IPS DF 4.7 (cell line): ENCODE data around the gene MEIOSIN.
"Not testable (repeated sequence)": the region's sequence is repeated elsewhere in the genome, so short reads cannot be mapped to it uniquely, and the experiment has no call there.

ENCODE experiments used
- DNase-seq: peaks from one replicate; pipeline ENCODE4 v3.0.0-alpha.2; 2013; ENCODE audit warnings: low spot score; ENCODE audit errors: extremely low read depth

MEIOSIN gene, protein sequence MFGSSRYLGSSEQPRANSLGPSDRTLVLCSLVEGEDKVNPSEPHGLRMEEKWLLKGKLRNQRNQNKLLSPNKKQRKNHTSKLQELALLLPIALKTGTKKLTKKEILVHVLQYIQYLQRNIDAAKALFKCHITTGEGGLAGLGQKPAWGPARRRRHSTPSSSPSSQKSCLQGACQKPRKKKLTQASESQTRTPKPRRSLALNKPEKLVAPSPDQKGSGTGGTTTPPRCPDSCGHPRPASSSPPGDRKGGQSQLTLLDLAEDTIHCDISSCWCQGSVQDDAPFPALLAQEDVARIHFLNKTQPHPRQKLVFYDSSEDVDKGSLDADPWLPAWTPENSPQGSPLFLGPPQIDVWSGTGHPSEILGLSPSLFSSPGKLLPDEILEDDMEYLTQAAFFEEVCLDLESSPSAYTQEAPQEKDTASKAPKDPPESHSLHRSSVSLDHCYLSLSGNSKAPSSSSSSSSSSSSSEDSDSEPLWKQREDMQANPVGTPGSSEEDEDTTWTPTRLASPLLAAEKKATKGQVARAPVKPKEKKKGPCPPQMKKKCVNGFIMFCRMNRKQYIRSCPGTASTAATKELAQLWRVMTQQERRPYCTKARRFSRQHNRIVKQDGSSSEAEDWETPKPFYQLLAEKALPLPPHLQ

DNA sequence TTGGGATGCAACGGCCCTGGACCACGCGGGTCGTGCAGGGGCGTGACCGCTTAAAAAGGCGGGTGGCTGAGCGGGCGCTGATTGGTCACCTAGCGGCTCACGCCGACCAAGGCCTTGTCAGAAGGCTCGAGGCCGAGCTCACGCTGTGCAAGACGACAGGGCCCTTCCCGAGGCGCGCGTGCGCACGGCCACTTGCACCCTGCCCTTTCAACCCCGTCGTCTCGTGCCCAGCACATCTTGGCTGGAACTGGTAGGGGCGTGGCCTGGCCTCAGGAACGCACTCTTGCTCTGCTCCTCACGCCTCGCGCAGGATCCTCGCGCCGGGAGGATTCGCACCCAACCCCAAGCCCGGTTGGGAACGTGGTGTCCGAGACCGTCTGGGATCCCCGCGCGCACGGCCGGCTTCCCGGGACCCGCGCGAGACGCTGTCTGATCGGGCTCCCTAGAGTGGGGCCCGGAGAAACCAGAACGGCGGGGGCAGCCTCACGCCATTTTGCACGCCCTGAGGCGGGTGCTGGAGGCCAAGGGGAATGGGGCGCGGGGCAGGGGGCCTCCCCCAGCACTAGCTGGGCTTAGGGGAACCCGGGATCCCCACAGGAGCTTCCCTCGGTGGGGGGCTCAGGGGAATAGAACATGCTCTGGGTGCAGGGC, at the start of gene MEIOSIN:
MEIOSIN (plus strand) TSS at position 280 of the 651 bp plus-strand sequence. CDS start 1,938 bp downstream, outside the sequence.
- DNase-seq, result no peak

DNA sequence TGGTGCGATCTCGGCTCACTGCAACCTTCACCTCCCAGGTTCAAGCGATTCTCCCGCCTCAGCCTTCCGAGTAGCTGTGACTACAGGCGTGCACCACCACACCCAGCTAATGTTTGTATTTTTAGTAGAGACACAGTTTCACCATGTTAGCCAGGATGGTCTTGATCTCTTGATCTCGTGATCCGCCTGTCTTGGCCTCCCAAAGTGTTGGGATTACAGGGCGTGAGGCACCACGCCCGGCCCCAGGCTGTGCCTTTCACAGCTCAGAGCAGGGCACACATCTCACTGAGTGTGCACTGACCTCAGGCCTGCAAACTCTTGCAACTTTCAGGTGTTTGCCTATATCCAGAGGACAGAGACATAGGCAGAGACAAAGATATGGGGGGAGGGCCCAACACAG, 48.2 kb upstream of the MEIOSIN start:
- not testable (repeated sequence) for DNase-seq

DNA sequence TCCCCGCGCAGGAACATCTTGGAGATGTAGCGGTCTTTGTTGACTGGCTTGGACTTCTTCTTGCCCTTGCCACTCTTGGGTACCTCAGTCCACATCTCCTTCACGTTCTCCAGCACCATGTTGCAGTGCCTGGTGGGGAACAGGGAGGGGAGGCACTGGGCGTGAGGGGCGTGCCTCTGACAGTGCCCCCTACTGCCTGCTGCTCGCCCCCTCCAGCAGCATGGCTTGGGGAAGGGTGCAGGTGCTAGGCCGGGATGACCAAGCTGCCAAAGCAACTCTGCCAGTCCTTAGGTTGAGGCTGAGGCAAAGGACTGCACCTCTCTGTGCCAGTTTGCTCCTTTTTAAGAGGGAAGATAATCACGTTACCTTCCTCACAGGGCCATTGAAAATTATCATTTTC, 45.6 kb upstream of the MEIOSIN start:
- no peak for DNase-seq

DNA sequence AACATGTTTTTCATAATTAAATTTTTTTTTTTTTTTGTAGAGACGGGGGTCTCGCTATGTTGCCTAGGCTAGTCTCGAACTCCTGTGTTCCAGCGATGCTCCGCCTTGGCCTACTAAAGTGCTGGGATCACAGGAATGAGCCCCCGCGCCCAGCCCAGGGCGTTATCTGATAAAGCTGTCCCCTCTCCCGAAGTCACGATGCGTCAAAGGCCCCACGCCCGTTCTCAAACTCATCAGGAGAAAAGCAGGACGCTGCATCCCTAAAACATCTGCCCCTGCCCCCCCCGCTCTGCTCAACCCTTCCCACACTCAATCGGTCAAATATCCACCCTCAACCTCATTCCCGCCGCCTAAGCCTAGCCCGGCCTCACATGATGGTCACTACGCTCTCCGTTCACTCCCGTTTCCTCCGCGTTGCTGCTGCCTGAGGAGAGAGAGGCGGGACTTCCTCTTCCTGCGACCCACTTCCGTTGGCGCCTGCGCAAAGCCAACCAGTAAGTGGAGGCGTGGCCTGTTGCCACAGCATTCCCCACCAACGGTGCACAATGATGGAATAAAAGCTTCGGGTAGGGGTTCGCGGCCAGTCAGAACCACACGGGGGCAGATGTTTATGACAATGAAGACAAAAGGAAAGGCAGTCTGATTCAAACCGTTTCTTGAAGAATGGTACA, 41.6 kb upstream of the MEIOSIN start, which contains the start of gene SNRPD2:
SNRPD2 (minus strand) TSS at position 438 of the 671 bp plus-strand sequence; CDS start at position 373, 65 bp downstream.
- DNase-seq, result no peak

DNA sequence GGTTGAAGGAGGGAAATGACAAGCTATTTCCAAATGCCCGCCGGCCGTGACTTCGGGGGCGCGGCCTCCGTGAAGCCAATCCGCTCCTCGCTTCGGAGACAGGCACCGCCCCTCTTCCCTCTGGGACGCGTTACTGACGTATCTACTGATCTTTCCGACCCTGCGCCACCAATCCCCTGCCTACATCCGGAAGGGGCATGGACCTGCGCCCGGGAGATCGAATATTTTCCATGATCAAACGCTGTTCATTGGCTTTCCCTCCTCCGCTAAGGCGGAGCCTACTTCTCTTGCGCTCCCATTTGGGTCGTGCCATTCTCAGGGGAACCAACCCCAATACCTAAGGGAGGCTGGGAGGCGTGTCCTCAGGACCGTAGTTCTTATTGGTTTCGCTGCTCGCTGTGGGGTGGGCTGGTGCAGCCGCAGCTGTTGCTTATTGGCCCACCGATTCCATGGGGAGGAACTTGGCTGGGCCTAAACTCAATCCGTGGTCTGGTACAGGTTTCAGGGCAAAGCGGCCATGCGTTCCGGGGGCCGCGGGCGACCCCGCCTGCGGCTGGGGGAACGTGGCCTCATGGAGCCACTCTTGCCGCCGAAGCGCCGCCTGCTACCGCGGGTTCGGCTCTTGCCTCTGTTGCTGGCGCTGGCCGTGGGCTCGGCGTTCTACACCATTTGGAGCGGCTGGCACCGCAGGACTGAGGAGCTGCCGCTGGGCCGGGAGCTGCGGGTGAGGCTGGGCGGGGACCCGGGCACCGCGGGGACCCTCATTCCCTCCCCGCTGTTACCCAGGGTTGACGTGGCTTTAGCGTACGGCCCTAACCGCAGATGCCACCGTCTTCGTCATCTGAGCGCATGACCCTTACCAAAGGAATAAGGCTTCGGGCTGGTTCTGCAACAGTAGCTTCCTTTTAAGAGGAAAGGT, 40.8 kb upstream of the MEIOSIN start, which contains the start of gene QPCTL:
QPCTL (plus strand) TSS at position 480 of the 919 bp plus-strand sequence; CDS start at position 518, 38 bp downstream.
- peak; percentile 99 for DNase-seq

DNA sequence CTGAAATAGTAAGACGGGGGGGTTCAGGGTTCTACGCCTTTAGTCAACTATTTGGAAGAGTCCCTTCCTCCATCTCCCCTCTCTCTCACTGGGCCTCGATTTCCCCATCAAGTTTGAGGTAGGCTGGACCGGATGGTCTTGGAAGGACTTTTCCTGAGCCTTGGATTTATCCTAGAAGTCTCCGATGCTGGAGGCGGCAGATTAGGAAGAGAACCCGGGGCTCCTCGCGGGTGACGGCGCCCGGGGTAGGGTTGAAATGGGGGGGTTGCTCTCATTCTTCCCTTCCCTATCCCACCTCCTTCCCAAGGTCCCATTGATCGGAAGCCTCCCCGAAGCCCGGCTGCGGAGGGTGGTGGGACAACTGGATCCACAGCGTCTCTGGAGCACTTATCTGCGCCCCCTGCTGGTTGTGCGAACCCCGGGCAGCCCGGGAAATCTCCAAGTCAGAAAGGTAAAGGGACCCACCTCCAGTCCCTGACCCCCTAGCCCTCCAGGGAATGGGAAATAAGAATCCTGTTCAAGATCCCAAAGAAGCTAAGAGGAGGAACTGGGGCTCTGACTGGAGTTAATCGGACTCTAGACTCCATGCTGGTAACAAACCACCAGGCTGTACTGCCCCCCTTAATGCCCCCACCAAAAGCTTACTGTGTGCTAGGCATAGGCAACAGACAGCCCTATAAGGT, 40.0 kb upstream of the MEIOSIN start:
- DNase-seq, result no peak

DNA sequence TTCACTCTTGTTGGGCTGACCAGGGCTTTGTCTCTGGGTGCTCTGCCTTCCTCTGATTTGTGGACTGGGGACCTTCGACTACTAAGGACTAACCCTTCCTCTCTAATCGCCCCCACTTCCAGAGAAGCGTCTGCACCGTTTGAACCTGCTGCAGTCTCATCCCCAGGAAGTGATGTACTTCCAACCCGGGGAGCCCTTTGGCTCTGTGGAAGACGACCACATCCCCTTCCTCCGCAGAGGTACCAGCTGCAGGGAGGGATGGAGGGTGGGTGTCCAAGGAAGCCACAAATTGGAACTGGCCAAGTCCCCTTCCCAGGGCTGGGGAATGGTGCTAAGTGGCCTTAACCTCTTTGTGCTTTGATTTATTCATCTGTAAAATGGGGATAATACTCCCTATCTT, 31.6 kb upstream of the MEIOSIN start:
- DNase-seq, result no peak

DNA sequence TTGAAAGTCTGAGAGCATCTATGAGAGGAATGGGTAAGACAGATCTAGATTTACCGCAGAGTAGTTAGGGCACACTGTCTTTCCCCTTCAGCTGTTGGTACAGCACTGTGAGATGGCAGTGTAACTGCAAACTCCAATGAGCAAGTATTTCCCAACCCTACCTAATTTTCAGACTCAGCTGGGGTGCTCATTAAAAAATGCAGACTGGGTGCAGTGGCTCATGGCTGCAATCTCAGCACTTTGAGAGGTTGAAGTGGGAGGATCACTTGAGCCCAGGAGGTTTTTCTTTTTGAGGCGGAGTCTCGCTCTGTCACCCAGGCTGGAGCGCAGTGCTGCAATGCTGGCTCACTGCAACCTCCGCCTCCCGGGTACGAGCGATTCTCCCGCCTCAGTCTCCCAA, 28.1 kb upstream of the MEIOSIN start:
- no peak for DNase-seq

DNA sequence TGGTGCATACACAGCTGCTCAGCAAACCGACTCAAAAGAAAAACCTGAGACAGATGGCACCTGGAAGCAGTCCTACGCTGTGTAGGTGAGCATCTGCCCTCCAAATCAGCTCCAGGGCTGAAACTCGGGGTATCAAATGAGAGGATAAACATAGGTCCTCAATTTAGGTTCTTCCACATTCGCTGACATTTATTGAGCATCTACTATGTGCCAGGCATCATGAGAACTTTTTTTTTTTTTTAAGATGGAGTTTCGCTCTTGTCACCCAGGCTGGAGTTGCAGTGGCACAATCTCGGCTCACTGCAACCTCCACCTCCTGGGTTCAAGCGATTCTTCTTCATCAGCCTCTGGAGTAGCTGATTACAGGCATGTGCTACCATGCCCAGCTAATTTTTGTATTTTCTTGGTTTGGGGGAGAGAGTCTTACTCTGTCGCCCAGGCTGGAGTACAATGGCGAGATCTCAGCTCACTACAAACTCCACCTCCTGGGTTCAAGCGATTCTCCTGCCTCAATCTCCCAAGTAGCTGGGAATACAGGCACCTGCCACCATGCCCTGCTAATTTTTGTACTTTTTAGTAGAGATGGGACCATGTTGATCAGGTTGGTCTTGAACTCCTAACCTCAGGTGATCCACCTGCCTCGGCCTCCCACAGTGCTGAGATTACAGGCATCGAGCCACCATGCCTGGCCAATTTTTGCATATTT, 27.4 kb upstream of the MEIOSIN start:
- DNase-seq, result no peak

DNA sequence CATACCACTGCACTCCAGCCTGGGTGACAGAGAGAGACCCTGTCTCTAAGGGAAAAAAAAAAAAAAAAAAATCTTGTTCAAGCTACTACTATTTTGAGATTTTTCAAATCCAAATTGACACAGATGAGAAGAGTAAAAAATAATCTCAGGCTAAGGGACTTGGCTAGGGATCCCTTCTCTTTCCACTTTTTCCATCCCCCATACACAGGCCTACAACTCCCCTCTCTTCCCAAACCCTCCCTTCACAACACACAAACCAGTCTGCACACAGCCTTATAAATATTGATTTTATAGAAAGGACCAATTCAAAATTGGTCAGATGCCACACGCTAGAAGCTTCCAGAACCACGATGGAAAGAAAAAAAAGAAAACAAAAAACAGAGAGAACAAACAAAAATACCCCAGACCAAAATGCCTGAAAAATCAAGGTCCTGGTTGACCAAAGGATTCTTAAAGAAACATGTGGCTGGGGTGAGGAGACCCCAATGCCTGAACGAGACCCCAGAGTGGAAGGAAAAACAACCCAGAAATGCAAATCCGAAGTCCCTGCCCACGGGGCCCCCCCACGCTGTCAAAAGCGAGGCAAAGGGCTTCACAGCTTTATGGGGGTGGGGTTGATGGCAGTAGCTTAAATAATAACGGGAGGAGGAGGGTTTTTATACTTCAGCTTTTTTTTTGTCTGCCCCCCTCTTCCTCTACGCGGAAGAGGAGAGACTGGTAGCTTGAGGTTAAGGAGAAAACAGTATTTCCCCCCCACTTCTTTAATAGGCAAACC, 22.7 kb upstream of the MEIOSIN start:
- no peak for DNase-seq

DNA sequence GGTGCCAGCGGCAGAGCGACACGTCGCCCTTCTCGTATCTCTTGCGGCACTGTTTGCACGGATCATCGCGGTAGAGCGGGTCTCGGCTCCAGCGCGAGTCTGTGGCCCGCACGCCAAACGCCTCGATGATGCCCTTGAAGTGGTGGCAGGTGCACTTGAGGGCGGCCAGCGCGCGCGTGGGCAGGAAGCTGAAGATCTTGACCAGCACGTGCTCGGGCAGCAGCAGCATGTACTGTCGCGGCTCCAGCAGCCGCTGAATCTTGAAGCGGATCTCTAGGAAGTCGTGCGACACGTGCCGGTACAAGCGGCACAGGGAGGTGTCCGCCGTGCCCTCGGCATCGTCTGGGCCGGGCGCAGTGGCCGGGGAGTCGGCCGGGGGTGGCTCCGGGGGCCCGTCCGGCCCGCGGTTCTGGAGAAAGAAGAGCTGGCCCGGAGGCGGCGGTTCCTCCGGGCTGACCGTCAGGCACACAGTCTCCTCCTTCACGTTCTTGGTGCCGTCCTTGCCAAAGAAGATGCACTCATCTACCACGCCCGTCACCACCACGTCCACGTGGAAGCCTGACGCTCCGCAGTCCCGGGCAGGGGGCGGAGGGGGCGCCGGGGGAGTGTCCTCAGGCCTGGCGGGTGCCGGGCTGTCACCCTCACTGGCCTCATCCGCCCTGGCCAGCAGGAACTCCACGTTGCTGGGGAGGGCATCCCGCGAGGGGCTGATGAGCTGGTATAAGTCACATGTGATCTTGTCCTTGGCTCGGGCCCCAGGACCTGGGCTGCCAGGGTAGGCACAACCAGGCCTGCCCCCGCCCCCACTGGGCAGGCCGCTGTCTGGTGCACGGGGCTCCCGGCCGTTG, 21.2 kb upstream of the MEIOSIN start:
- DNase-seq, result no peak

DNA sequence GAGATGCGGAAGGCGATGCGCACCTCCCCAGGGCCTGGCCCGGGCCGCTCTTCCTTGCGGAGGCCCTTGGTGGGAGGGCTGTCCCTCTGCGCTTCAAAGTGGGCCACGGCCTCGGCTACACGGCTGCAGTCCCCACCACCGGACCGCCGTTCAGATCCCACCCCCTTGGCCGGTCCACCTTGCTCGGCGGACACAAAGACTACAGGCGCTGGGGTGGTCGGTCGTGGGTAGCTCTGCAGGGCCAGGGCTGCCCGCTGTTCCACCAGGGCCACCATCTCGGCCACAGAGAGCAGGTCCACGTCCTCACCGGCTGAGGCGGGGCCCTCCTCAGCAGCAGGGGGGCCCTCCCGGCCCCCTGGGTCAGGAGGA, 20.6 kb upstream of the MEIOSIN start:
- DNase-seq, result no peak

DNA sequence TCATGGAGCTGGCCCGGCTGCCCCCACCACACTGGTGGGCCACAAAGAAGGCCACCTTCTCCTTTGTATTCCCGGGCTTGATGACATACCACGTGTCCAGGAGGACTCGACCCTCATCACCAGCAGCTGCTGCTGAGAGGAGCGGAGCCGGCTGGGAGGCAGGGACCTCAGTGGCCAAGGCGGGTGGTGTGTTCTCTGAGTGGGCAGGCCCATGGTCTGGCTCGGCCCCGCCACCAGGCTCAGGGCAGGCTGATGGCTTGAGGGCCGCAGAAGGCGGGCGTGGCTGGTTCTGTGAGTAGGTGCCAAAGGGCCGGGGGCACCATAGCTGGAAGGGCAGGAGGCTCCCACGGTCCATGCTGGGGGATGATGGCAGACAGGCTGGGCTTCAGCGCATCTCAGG, 20.1 kb upstream of the MEIOSIN start:
- no peak for DNase-seq

DNA sequence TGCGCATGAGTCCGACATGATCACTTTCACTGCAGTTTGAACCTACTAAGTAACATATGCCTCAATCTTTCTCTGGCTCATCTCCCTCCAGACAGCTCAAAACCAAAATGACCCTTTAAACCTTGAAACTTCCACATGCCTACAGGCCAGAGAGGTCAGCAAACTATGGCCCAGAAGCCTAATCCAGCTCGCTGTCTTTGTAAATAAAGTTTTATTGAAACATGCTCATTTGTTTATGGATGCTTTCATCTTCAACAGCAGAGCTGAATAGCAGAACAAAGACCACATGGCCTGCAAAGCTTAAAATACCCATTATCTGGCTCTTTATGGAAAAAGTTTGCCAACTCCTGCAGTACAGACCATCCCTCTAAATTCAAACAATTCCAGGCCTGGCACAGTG, 18.1 kb upstream of the MEIOSIN start:
- DNase-seq, result no peak

DNA sequence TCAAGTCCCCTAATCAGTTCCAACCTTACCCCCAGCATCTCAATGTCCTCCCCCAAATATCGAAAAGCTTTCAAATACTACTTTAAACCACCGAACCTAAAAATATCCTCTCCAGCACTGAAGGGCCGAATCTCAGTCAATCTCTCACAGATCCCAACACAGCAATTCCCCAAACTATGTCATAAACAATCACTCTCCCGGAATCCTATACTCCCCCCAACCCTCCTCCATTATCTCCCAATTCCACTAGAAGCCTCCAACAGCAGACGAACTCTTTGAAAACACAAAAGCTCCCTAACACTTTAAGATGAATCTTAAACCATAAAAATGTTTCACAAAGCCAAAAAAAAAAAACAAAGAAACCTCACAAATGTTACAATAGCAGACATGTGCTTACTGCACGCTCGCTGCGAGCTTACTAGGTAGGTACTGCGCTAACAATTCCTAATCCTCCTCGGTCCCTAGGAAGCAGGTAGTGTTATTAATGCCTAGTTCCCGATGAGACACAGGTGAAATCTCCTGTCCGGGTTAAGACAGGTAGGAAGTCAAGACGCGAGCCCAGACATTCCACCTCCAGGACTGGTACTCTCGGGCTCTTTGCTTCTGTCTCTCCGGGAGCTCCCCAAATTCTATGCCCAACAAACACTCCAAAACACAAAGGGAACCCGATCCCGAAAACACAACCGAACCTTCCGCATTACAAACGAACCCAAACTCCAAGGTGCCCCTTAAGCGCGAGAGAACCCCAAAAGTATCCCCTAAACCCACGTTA, 16.7 kb upstream of the MEIOSIN start:
- no peak for DNase-seq

DNA sequence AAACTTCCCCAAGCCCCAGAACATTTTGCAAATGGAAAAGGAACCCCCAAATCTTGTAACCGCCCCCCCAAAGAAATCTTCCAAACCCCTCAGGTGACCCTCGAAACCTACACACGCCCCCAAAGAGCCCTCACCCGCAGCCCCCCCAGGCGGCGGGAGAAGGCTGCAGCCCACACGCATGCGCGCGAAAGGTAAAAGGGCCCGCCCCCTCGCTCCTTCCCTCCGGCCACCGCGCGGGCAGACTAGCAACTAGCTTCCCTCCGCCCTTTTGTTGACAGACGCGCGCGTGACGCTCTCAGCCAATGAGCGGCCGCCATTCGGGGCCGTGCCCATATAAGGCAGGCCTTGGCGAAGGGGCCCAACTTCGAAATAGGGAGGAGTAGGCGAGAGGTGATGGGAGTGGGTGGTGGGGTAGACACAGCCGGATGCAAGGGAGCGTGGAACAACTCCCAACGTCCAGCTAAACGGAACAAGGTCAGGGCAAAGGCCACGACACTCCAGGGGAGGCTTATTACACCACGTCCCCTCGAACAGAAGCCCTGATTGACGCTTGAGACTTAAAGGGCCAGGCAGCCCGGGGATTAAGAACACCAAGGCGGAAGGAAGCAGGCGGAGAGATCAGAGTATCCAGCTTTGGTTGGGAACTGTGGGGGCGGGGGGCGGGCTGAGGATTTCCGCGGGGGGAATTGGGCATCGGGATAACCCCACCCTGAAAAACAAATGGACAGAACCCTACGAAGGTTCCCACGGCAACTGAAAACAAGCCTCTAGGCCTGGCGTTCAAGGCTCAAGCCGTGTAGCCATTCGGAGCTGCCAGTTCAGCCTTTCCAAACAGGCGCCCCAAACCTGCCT, 15.9 kb upstream of the MEIOSIN start:
- DNase-seq, result peak; percentile 100
